GM18505 (cell line): ENCODE measurements around the gene GNPAT.
"Not testable (repeated sequence)": the region's sequence is repeated elsewhere in the genome, so short reads cannot be mapped to it uniquely, and the experiment has no call there.

Source experiments
- ATAC-seq: cut with Tn5 transposase; IDR thresholded peaks from one replicate; pipeline ENCODE4 v1.9.1; 2021; ENCODE audit not compliant: unreplicated experiment
- POLR2A ChIP-seq: IDR thresholded peaks from 4 replicates; pipeline ENCODE4 v1.6.1; 2011; ENCODE audit warnings: borderline replicate concordance; ENCODE audit not compliant: insufficient read depth, insufficient read length; ENCODE audit errors: extremely low read depth

The GNPAT gene

DNA sequence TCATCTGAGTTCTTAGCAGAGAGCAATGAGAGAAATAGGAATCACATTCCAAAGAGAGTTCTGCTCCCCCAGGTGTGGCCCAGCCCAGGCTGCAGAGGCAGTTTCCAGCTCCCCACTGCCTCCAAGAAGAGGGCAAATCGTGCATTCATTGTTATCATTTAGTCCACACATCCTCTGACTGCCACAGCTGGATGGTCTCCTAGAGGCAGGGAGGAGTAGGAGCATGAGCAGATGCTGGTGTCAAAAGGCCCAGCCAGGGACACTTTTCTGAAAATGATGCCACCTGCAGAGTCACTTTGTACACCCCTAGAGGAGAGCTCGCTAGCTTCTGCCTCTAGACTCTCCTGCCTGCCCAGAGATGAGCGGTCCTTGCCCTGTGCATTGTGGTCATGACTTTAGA, 33.6 kb upstream of the GNPAT start:
- ATAC-seq: no peak
- no peak for TF ChIP-seq POLR2A

GRCh38 chr1:231208980-231209379, 32.0 kb upstream of the GNPAT start:
- no peak for ATAC-seq
- TF ChIP-seq POLR2A: no peak

DNA sequence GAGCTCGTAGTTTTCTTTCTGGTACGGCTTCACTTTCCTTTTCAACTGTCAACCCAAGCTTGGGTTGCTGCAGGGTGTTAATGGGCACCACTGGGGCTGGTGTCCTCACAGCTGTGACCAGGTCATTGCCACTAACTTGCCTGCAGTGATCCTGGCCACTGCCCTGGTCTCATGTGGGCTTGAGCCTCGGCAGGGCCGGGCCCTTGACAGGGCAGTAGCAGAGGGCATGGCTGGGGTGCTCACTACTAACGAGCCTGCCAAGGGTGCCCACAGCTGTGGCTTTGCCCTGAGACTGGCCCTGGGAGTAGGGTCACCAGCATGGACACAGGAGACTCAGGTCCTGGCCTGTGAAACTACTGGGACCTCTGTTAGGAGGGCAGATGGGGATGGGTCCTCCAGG, 31.5 kb upstream of the GNPAT start:
- no peak for TF ChIP-seq POLR2A
- ATAC-seq: no peak

DNA sequence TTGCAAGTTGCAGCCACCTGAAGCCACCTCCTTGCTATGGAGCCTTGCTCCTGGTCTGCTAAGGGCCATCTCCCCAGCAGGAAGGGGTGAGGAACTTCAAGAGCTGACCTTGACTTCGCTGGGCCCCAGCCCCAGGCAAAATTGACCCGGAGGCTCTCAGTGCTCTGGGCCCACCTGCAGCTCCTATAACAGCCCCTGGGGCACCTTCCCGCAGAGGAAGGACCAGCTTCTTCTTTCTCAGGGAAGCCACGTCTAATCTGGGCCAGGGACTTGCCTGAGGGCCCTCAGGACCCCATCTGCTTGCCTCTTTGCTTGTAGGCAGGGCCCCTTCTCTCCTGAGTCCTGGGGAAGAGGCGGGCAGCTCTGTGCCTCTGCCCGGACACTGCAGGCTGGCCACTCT, 30.9 kb upstream of the GNPAT start:
- TF ChIP-seq POLR2A: no peak
- no peak for ATAC-seq

DNA sequence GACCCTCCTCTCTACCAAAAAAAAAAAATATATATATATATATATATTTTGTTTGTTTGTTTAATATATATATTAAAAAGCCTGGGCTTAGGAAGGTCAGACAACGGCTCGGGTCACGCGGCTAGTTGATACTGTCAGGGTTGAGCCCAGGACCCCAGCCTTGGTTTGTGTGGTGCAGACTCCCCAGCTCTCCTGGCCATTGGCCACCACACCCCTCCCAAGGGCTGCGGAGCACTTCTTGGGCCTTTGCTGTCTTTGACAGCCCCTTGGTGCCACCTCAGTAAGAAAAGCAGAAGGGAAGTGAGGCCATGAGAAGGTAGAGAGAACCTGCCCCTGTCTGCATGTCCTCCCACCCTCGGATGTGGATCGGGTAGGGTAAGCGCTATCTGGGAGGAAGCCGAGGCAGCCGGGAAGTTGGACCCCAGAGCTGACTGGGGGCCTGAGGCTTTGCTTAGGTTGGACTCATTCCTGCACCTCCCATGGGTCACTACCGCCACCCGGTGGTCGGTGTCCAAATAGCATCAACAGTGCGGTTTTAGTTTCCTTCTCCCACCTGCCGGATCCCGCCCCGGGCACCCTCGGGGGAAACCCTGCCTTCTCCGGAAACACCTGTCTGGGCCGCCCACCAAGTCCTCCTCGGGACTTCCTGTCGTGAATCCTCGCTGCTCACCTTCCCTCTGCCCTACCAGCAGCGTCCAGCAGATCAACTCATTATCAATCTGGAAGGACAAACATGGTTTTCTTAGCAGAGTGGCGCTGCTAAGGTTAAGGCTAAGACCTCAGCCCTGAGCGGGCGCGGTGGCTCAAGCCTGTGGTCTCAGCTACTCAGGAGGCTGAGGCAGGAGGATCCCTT, 29.8 kb upstream of the GNPAT start:
- TF ChIP-seq POLR2A: peak; percentile 46
- peak; percentile 76 for ATAC-seq

GRCh38 chr1:231212301-231212700, 28.7 kb upstream of the GNPAT start:
- not testable (repeated sequence) for ATAC-seq

DNA sequence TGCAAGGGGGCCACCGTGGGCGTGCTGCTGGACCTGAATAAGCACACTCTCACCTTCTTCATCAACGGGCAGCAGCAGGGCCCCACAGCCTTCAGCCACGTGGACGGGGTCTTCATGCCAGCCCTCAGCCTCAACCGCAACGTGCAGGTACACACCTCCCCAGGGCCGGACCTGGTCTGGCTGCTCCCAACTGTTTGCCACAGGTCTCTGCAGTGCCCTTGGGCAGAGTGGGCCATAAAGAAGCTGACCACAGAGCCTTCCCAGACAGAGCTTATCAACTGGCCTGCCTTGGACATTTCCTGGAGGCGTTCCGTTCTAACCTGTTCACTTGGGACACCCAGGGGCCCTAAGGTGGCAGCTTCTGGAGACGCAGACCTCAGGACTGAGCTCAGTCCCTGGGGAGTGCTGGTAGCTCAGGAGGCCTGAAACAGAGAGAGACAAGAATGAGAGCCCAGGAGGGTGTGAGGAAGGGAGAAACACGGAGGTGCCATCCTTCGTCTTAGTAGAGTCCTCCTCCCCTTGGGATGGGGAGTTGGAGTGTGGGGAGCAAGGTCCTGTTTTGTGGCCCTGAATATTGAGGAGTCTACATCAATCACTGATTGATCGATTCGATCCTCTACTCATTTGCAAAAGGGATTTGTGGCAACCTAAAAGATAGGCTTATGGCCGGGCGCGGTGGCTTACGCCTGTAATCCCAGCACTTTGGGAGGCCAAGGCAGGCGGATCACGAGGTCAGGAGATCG, 27.0 kb upstream of the GNPAT start:
- TF ChIP-seq POLR2A: no peak
- ATAC-seq: no peak

DNA sequence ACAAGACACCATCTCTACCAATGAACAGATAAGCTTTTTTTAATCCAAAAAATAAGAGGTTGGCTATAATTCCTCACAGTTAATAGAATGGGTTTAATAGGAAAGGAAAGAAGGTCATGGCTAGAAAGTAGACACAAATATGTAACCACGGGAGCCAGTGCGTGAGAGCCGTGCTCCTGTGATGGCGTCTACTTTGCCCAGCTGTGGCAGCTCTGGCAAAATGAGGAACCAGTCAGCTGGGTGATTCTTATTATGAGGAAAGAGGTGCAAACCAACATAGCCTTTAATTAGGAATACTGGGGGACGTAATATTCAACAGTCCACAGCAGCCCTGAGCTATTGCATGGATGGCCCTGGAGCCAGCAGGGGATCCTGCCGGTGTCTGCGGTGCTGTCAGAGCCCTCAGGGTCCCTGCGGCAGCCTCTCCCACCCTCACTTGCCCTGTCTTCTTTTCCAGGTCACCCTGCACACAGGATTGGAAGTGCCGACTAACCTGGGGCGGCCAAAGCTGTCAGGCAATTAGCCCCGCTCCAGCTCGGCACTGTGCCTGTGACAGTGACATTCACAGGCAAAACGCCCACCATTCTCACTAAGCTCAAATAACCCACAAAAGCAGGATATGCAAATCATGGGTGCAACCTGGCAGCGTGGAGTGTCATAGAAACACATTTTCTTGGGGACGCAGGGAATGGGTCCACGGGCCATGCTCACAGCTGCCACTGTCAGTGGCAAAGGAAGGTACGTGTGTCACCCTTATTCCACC, 25.9 kb upstream of the GNPAT start:
- no peak for ATAC-seq
- no peak for TF ChIP-seq POLR2A

GRCh38 chr1:231215681-231216385, 25.2 kb upstream of the GNPAT start:
- ATAC-seq: no peak

DNA sequence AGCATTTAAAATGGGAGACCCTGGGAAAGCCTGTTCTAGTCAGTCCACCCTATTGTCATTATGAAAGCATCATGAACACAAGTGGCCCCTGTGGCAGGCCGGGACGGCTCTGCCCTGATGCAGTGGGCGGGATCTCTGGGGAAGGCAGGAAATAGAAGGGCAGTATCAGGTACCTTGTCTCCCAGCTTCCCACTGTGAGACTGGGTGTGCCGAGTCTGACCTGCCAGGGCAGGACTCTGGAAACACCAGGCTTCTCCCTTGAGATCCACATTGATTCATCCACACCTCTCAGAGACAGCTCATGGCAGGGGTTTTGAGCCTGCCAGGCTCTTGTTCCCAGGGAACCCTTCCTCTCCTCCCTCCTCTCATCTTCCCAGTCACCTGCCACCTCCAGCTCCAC, 24.5 kb upstream of the GNPAT start:
- TF ChIP-seq POLR2A: no peak
- no peak for ATAC-seq

More at GRCh38 chr1:231215681-231216385, 25.2 kb upstream of the GNPAT start:
- TF ChIP-seq POLR2A: no peak

GRCh38 chr1:231217056-231217455, 24.0 kb upstream of the GNPAT start:
- ATAC-seq: no peak
- no peak for TF ChIP-seq POLR2A

DNA sequence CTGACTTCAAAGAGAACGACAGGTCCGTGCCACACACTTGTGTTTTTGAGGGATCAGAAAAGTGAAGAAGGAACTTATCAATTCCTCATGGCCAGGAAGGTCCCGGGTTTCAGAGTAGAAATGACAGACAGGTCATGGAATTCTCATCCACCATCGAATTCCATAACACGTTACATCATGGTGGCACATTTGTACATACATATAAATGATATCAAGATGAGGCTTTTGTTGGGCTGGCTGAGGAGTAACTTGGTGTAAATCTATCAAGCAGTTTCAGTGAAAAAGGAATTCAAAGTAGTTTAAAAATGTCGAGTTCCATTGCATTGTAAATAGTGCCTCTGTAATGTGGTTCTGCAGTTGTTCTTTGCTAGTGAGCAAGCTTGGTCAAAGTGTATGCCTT, 22.9 kb upstream of the GNPAT start:
- no peak for ATAC-seq
- no peak for TF ChIP-seq POLR2A

- no peak for ATAC-seq
- no peak for TF ChIP-seq POLR2A
Measured at GRCh38 chr1:231219422-231220401, 21.3 kb upstream of the GNPAT start.

DNA sequence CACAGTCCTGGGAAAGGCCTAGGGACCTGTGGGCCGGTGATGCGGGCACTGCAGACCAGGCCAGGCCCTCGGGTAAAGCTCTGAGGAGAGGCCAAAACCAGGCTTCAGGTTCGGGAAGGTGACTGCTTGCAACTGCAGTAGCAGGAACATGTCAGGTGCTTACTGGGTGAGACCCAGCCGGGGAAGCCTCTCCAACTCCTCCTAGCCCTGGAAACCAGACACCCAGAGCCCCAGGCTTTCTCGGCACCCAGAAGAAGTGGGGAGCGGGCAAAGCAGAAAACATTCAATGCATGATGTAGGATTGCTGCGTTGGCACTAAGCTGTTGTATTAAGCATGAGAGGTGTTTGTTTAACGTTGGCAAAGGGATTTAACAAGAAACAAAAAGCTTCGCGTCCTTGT, 20.2 kb upstream of the GNPAT start:
- TF ChIP-seq POLR2A: no peak
- ATAC-seq: no peak
